IMR-90 (cell line): ENCODE measurements around the gene CPSF7. TPM values are rescaled to one million over a fixed set of nuclear protein-coding genes. Genes with fewer than 3 reads are reported as not detected.

Experiments
- ATAC-seq: fragments of 200-7000 bp; cut with Tn5 transposase; 2 replicates; pipeline ENCODE4 v1.9.1; 2020; ENCODE audit warnings: low read depth, mild to moderate bottlenecking, moderate library complexity
- BruUV-seq: library from RNA; stranded (reverse); fragments of 400-500 nt; replicated peaks from 2 replicates; lab custom pipeline; 2021; lab: Mats Ljungman, UMichigan
- CTCF ChIA-PET: fragments of 300-600 bp; formaldehyde crosslinking; extraction: SDS; loops from one replicate; lab custom pipeline; 2021; ENCODE audit warnings: antibody characterized with exemption; lab: Yijun Ruan, JAX
- POLR2A ChIA-PET: fragments of 300-600 bp; sonication (Branson Sonifier 250); formaldehyde crosslinking; loops from one replicate; lab custom pipeline; 2022; ENCODE audit warnings: antibody characterized with exemption; ENCODE audit not compliant: unreplicated experiment; lab: Charles Lee
- DNase-seq: peaks from one replicate; pipeline ENCODE4 v3.0.0; 2013
- H2AFZ ChIP-seq: replicated peaks from 2 replicates; pipeline ENCODE3; 2013; ENCODE audit warnings: low read length, mild to moderate bottlenecking; ENCODE audit not compliant: poor library complexity
- H2AK5ac ChIP-seq: 2 replicates; pipeline ENCODE4 v1.6.1; 2013; ENCODE audit warnings: low read depth, low read length, inconsistent platforms
- H2AK9ac ChIP-seq: replicated peaks from 2 replicates; pipeline ENCODE3; 2013; ENCODE audit warnings: mild to moderate bottlenecking, low read depth, low read length, moderate library complexity; ENCODE audit not compliant: poor library complexity
- H2BK120ac ChIP-seq: 2 replicates; pipeline ENCODE4 v1.6.1; 2013; ENCODE audit warnings: low read depth, low read length, inconsistent platforms
- H2BK15ac ChIP-seq: 3 replicates; pipeline ENCODE4 v1.6.1; 2013; ENCODE audit warnings: low read depth, low read length, inconsistent platforms
- H2BK20ac ChIP-seq: 2 replicates; pipeline ENCODE4 v1.6.1; 2013; ENCODE audit warnings: low read depth, mild to moderate bottlenecking, inconsistent platforms, low read length, moderate library complexity
- H2BK5ac ChIP-seq: 2 replicates; pipeline ENCODE4 v1.6.1; 2013; ENCODE audit warnings: mild to moderate bottlenecking, low read depth, low read length, inconsistent platforms; ENCODE audit not compliant: poor library complexity, severe bottlenecking
- H3K14ac ChIP-seq: replicated peaks from 2 replicates; pipeline ENCODE4 v1.6.1; 2013; ENCODE audit warnings: low read depth, low read length, inconsistent platforms
- H3K18ac ChIP-seq: 2 replicates; pipeline ENCODE4 v1.6.1; 2013; ENCODE audit warnings: low read depth, low read length, control low read depth
- H3K23ac ChIP-seq: 2 replicates; pipeline ENCODE4 v1.6.1; 2013; ENCODE audit warnings: low read depth, low read length, inconsistent platforms
- H3K27ac ChIP-seq: 2 replicates; pipeline ENCODE4 v1.5.1; 2013; ENCODE audit warnings: mild to moderate bottlenecking, control low read depth, low read length; ENCODE audit not compliant: insufficient read depth
- H3K27me3 ChIP-seq: 2 replicates; pipeline ENCODE4 v1.6.1; 2013; ENCODE audit warnings: low read length; ENCODE audit not compliant: control insufficient read depth, insufficient read depth
- H3K36me3 ChIP-seq: 2 replicates; pipeline ENCODE4 v1.6.1; 2013; ENCODE audit warnings: low read length, mixed read lengths; ENCODE audit not compliant: control insufficient read depth, insufficient read depth
- H3K4ac ChIP-seq: 2 replicates; pipeline ENCODE4 v1.6.1; 2013; ENCODE audit warnings: low read depth, low read length, inconsistent platforms
- H3K4me1 ChIP-seq: 2 replicates; pipeline ENCODE4 v1.6.1; 2013; ENCODE audit warnings: low read length, mixed read lengths; ENCODE audit not compliant: control insufficient read depth, insufficient read depth
- H3K4me2 ChIP-seq: 2 replicates; pipeline ENCODE4 v1.6.1; 2013; ENCODE audit warnings: low read depth, mild to moderate bottlenecking, control low read depth, low read length, moderate library complexity
- H3K4me3 ChIP-seq: 2 replicates; pipeline ENCODE4 v1.5.1; 2013; ENCODE audit warnings: low read depth, mild to moderate bottlenecking, control low read depth, low read length, moderate library complexity; ENCODE audit not compliant: insufficient read depth
- H3K56ac ChIP-seq: 2 replicates; pipeline ENCODE4 v1.6.1; 2013; ENCODE audit warnings: low read length, inconsistent platforms; ENCODE audit not compliant: insufficient read depth; ENCODE audit errors: extremely low read depth
- H3K79me1 ChIP-seq, 2 experiments: 2 replicates each; pipeline ENCODE4 v1.6.1; 2013; ENCODE audit warnings: low read length in 2 of 2, inconsistent platforms in 1 of 2, low read depth in 1 of 2
- H3K9ac ChIP-seq: 2 replicates; pipeline ENCODE4 v1.6.1; 2013; ENCODE audit warnings: low read depth, low read length, control low read depth
- H3K9me1 ChIP-seq: 2 replicates; pipeline ENCODE4 v1.6.1; 2013; ENCODE audit warnings: low read length, inconsistent platforms; ENCODE audit not compliant: insufficient read depth
- H3K9me3 ChIP-seq: 2 replicates; pipeline ENCODE4 v1.6.1; 2013; ENCODE audit warnings: low read length; ENCODE audit not compliant: control insufficient read depth, insufficient read depth
- H4K20me1 ChIP-seq: 2 replicates; pipeline ENCODE4 v1.6.1; 2013; ENCODE audit warnings: low read length, inconsistent platforms; ENCODE audit not compliant: insufficient read depth
- H4K5ac ChIP-seq: 2 replicates; pipeline ENCODE4 v1.6.1; 2013; ENCODE audit warnings: mild to moderate bottlenecking, low read depth, low read length, control low read depth
- H4K8ac ChIP-seq, 2 experiments: 2 replicates each; pipeline ENCODE4 v1.6.1; 2013; ENCODE audit warnings: low read depth in 2 of 2, low read length in 2 of 2, control low read depth in 1 of 2, inconsistent platforms in 1 of 2
- H4K91ac ChIP-seq: 2 replicates; pipeline ENCODE4 v1.6.1; 2013; ENCODE audit warnings: low read depth, low read length, inconsistent platforms; ENCODE audit not compliant: insufficient read depth
- BHLHE40 ChIP-seq: fragments of 150-350 bp; IDR thresholded peaks from 2 replicates; pipeline ENCODE4 v1.6.1; 2016; ENCODE audit warnings: mild to moderate bottlenecking, low read depth, low read length
- CHD1 ChIP-seq: IDR thresholded peaks from 2 replicates; pipeline ENCODE4 v1.6.1; 2012; ENCODE audit warnings: low read depth, low read length, improper control_type of control experiment
- CTCF ChIP-seq: conservative IDR thresholded peaks from 2 replicates; pipeline ENCODE4 v1.5.1; 2012; ENCODE audit warnings: mild to moderate bottlenecking, low read depth, low read length, improper control_type of control experiment
- ELK1 ChIP-seq: fragments of 150-350 bp; IDR thresholded peaks from 2 replicates; pipeline ENCODE4 v1.6.1; 2016; ENCODE audit warnings: low read depth, mild to moderate bottlenecking, low read length, moderate library complexity, borderline replicate concordance
- FOS ChIP-seq: fragments of 150-350 bp; IDR thresholded peaks from 2 replicates; pipeline ENCODE4 v1.6.1; 2016; ENCODE audit warnings: low read depth, low read length
- MAZ ChIP-seq: IDR thresholded peaks from 2 replicates; pipeline ENCODE4 v1.6.1; 2012; ENCODE audit warnings: low read depth, mild to moderate bottlenecking, low read length, improper control_type of control experiment, moderate library complexity, borderline replicate concordance
- MXI1 ChIP-seq: IDR thresholded peaks from 2 replicates; pipeline ENCODE4 v1.6.1; 2012; ENCODE audit warnings: low read depth, mild to moderate bottlenecking, low read length, moderate library complexity, borderline replicate concordance
- NFE2L2 ChIP-seq: fragments of 150-350 bp; IDR thresholded peaks from 2 replicates; pipeline ENCODE4 v1.6.1; 2016; ENCODE audit warnings: low read depth, mild to moderate bottlenecking, low read length
- POLR2A ChIP-seq: IDR thresholded peaks from 2 replicates; pipeline ENCODE4 v1.6.1; 2012; ENCODE audit warnings: mild to moderate bottlenecking, low read depth, low read length
- RAD21 ChIP-seq: IDR thresholded peaks from 2 replicates; pipeline ENCODE4 v1.6.1; 2012; ENCODE audit warnings: low read length, improper control_type of control experiment
- RCOR1 ChIP-seq: IDR thresholded peaks from 2 replicates; pipeline ENCODE4 v1.6.1; 2012; ENCODE audit warnings: mild to moderate bottlenecking, low read length, improper control_type of control experiment; ENCODE audit not compliant: insufficient replicate concordance
- RFX5 ChIP-seq: IDR thresholded peaks from 2 replicates; pipeline ENCODE4 v1.8.0; 2012; ENCODE audit warnings: low read depth, mild to moderate bottlenecking, low read length, moderate library complexity
- SMC3 ChIP-seq: fragments of 150-350 bp; IDR thresholded peaks from 2 replicates; pipeline ENCODE4 v1.6.1; 2016; ENCODE audit warnings: low read depth, mild to moderate bottlenecking, antibody characterized with exemption, low read length, moderate library complexity
- USF2 ChIP-seq: fragments of 150-350 bp; IDR thresholded peaks from 2 replicates; pipeline ENCODE4 v1.6.1; 2017; ENCODE audit warnings: mild to moderate bottlenecking, antibody characterized with exemption, low read length, low read depth
- WGBS, 2 experiments: methylation state at CpG; one replicate each; pipeline versions ENCODE4 v1.1.5 to v1.1.7; 2013; ENCODE audit warnings: missing lambda C conversion rate in 2 of 2; ENCODE audit not compliant: insufficient read length in 1 of 2; ENCODE audit errors: extremely low coverage in 2 of 2; 5-methylcytosine and 5-hydroxymethylcytosine counted together
- dilution Hi-C: fragments of 300-500 bp; cut with HindIII; formaldehyde crosslinking; loops from one replicate; pipeline ENCODE4 v1.14.3; 2018; ENCODE audit warnings: low sequenced_read_pairs; ENCODE audit not compliant: unreplicated experiment
- in situ Hi-C: fragments of 300-500 bp; cut with MboI; formaldehyde crosslinking; loops from 3 replicates; pipeline ENCODE4 v1.14.3; 2019; ENCODE audit warnings: low sequenced_read_pairs, inconsistent platforms, mixed read lengths
- intact Hi-C: fragments of 100-400 bp; cut with micrococcal nuclease; formaldehyde crosslinking; loops from 2 replicates; pipeline ENCODE4 v1.10.0; 2022
- polyA plus RNA-seq, 3 experiments: library from polyadenylated mRNA; depleted of rRNA; stranded (reverse); fragments of >200 nt; gene quantifications; 2 replicates each; pipeline ENCODE4 v1.2.3, GENCODE V29; 2012; ENCODE audit warnings: low replicate concordance in 1 of 3
- total RNA-seq: library from RNA; depleted of rRNA; stranded (reverse); fragments of >200 nt; gene quantifications from 2 replicates; pipeline ENCODE4 v1.2.3, GENCODE V29; 2012

Gene CPSF7
- total and polyA plus RNA-seq, 2 of the 4 experiments (the other 2 are of a cell fraction): 9.5 to 55.2 TPM

GRCh38 chr11:61442616-61443015 is 12.8 kb upstream of the CPSF7 start:
- no peak for DNase-seq

More at GRCh38 chr11:61442616-61443015, 12.8 kb upstream of the CPSF7 start:
- Histone ChIP-seq H3K18ac (no peak overlapping the region), H4K91ac (no peak overlapping the region), H3K4me1 (peaks cover 8% of the 10 kb centered on the region), H2BK20ac (no peak overlapping the region), H2BK15ac (no peak overlapping the region), H3K27me3 (no peaks in the 10 kb centered on the region), H2AK5ac (no peak overlapping the region), H3K4ac (no peak overlapping the region), H2BK5ac (no peak overlapping the region), H3K4me2 (no peak overlapping the region), H3K9ac (no peak overlapping the region), H2BK120ac (no peak overlapping the region), H4K5ac (no peak overlapping the region), H3K9me3 (no peaks in the 10 kb centered on the region), H2AFZ (no peak overlapping the region), H3K4me3 (no peak overlapping the region), H3K79me1 (peaks cover 33 to 70% of the 10 kb centered on the region in 2 experiments), H2AK9ac (no peak overlapping the region), H3K36me3 (peaks cover 35% of the 10 kb centered on the region), H4K20me1 (peaks cover 34% of the 10 kb centered on the region), H3K27ac (no peak overlapping the region), H4K8ac (no peak overlapping the region), H3K23ac (no peak overlapping the region), H3K14ac (no peak overlapping the region), H3K56ac (no peak overlapping the region), H3K9me1 (no peaks in the 10 kb centered on the region)
- TF ChIP-seq BHLHE40 (no peak), CHD1 (no peak), MXI1 (no peak), CTCF (no peak), USF2 (no peak), NFE2L2 (no peak), ELK1 (no peak), SMC3 (no peak), FOS (no peak), POLR2A (no peak), RAD21 (no peak), RFX5 (no peak), RCOR1 (no peak), MAZ (no peak)
- dilution Hi-C loops (no loop called here), in situ Hi-C loops (no loop called here), intact Hi-C loops (no loop called here)
- no TSS peak for BruUV-seq
- ChIA-PET POLR2A (no interaction called here), CTCF (interaction anchor here (0.6 kb wide), 1 partner anchor 81 kb away, joined by 3 read pairs; the partner anchor contains the start of genes CYB561A3 and TMEM138)
- ATAC-seq: no peak
- 94% methylated on average over 3 of the region's 6 CpGs; no CpG with 5 or more reads in 1 of the 2 experiments for WGBS, 2 experiments
